ENCODE results near the gene TMEM176A. TPM values are rescaled to one million over a fixed set of nuclear protein-coding genes. Genes with fewer than 3 reads are reported as not detected.

TMEM176A gene
- total RNA-seq, 4 donors from 2014 or later: 4.5 to 20.3 (median 17.9) TPM

GRCh38 chr7:150799741-150800580 is 608 bp upstream of the TMEM176A start, which contains the start of gene TMEM176B:
Gene TMEM176B (minus strand): TSS chr7:150800364. CDS start chr7:150796569, 3,795 bp downstream.
- TF ChIP-seq CTCF (IDR thresholded peaks at IDR 0.05; ENCODE audit: low read depth): no peak

- TF ChIP-seq CTCF (IDR thresholded peaks at IDR 0.05; ENCODE audit: low read depth): no peak
These were observed 825 bp downstream of the TMEM176A start for GRCh38 chr7:150801242-150801945.

- TF ChIP-seq CTCF (IDR thresholded peaks at IDR 0.05; ENCODE audit: low read depth): no peak
These were observed 1.6 kb downstream of the TMEM176A start for GRCh38 chr7:150801946-150802771.

- no peak for TF ChIP-seq CTCF (IDR thresholded peaks at IDR 0.05; ENCODE audit: low read depth)
These were observed 2.7 kb downstream of the TMEM176A start for GRCh38 chr7:150803161-150803860.

GRCh38 chr7:150804802-150805201 is 4.2 kb downstream of the TMEM176A start:
- no peak for TF ChIP-seq CTCF (IDR thresholded peaks at IDR 0.05; ENCODE audit: low read depth)

- no peak for TF ChIP-seq CTCF (IDR thresholded peaks at IDR 0.05; ENCODE audit: low read depth)
These were observed 5.3 kb downstream of the TMEM176A start for GRCh38 chr7:150805864-150806263.

Data from subcutaneous adipose tissue (tissue), 4 donors.